ENCODE results near the gene TGFBR2.

TGFBR2 gene

DNA sequence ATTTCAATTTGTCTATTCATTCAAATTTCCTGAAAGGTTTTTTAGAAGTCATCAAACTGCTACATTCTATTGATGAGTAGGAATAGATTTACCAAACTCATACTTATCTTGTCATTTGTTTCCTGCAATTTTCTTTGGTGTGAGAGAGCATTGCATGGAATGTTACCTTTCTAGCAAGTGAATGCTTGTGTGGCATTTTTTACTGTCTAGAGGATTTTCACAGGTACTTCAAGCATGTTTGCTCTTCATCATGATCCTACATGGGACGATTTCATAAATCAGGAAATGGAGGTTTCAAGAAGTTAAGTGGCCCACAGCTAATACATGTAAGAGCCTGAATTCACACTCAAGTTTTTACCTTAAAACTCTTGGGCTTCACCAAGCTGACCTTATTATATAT is 26.1 kb downstream of the TGFBR2 start:
- Histone ChIP-seq H3K9ac (ENCODE audit: low read length) (no peak overlapping the region), H3K27ac (ENCODE audit: low read length) (no peak overlapping the region), H3K79me2 (ENCODE audit: low read length) (peaks cover 53% of the 10 kb centered on the region), H3K9me3 (ENCODE audit: insufficient read depth, low read length) (no peaks in the 10 kb centered on the region), H2AFZ (ENCODE audit: low read depth, low read length) (no peak overlapping the region), H3K36me3 (replicated peaks; ENCODE audit: low read depth, low read length) (peaks cover 15% of the 10 kb centered on the region), H3K27me3 (ENCODE audit: low read depth, low read length) (peaks cover 5% of the 10 kb centered on the region; the same call in 1 of the 2 replicates), H4K20me1 (ENCODE audit: insufficient read depth, low read length) (no peaks in the 10 kb centered on the region), H3K4me2 (ENCODE audit: low read length) (no peak overlapping the region), H3K4me1 (ENCODE audit: low read length) (peaks cover 95% of the 10 kb centered on the region), H3K4me3 (ENCODE audit: low read length) (no peak overlapping the region)
- TF ChIP-seq, protein P1, sequence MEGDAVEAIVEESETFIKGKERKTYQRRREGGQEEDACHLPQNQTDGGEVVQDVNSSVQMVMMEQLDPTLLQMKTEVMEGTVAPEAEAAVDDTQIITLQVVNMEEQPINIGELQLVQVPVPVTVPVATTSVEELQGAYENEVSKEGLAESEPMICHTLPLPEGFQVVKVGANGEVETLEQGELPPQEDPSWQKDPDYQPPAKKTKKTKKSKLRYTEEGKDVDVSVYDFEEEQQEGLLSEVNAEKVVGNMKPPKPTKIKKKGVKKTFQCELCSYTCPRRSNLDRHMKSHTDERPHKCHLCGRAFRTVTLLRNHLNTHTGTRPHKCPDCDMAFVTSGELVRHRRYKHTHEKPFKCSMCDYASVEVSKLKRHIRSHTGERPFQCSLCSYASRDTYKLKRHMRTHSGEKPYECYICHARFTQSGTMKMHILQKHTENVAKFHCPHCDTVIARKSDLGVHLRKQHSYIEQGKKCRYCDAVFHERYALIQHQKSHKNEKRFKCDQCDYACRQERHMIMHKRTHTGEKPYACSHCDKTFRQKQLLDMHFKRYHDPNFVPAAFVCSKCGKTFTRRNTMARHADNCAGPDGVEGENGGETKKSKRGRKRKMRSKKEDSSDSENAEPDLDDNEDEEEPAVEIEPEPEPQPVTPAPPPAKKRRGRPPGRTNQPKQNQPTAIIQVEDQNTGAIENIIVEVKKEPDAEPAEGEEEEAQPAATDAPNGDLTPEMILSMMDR (IDR thresholded peaks at IDR 0.05; ENCODE audit: low read depth, low read length), result no peak
- no peak for TF ChIP-seq EZH2phosphoT487 (IDR thresholded peaks at IDR 0.05; ENCODE audit: low read depth)

DNA sequence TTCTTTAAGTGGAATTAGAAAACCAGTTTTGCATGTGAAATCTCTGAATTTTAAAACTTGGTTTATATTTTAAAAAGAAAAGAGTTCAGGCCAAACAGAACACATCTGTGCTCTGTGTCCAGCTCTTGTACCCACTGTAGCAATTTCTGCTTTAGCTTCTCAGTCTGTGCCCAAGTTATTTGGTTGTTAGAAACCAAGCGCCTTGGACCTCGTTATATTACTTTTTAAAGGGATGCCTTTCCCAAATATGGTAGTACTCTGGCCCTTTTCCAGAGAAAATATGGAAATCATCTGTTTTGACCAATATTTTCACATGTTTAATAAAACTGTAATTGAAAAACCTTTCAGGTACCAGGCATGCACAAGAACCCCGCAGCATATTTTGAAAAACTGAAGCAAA is 27.3 kb downstream of the TGFBR2 start:
- H3K9me3 ChIP-seq (ENCODE audit: insufficient read depth, low read length), result no peaks in the 10 kb centered on the region
- peaks cover 5% of the 10 kb centered on the region; the same call in 1 of the 2 replicates for H3K27me3 ChIP-seq (ENCODE audit: low read depth, low read length)
- H4K20me1 ChIP-seq (ENCODE audit: insufficient read depth, low read length), result no peaks in the 10 kb centered on the region
- H3K27ac ChIP-seq (ENCODE audit: low read length), result no peak overlapping the region
- H3K4me3 ChIP-seq (ENCODE audit: low read length), result no peak overlapping the region
- H3K4me2 ChIP-seq (ENCODE audit: low read length), result 0 out of 2 replicates have a peak overlapping the region, but pooled peaks have one; percentile 52
- H2AFZ ChIP-seq (ENCODE audit: low read depth, low read length), result no peak overlapping the region
- H3K79me2 ChIP-seq (ENCODE audit: low read length), result peaks cover 63% of the 10 kb centered on the region
- no peak for TF ChIP-seq EZH2phosphoT487 (IDR thresholded peaks at IDR 0.05; ENCODE audit: low read depth)
- TF ChIP-seq, protein P1 (IDR thresholded peaks at IDR 0.05; ENCODE audit: low read depth, low read length), result no peak
- no peak overlapping the region for H3K9ac ChIP-seq (ENCODE audit: low read length)
- H3K36me3 ChIP-seq (replicated peaks; ENCODE audit: low read depth, low read length), result peaks cover 25% of the 10 kb centered on the region
- peaks cover 95% of the 10 kb centered on the region for H3K4me1 ChIP-seq (ENCODE audit: low read length)

GRCh38 chr3:30634761-30635735 is 28.6 kb downstream of the TGFBR2 start:
- no peaks in the 10 kb centered on the region for H3K9me3 ChIP-seq (ENCODE audit: insufficient read depth, low read length)
- H3K27me3 ChIP-seq (ENCODE audit: low read depth, low read length), result peaks cover 5% of the 10 kb centered on the region; the same call in 1 of the 2 replicates
- H2AFZ ChIP-seq (ENCODE audit: low read depth, low read length), result no peak overlapping the region
- H3K79me2 ChIP-seq (ENCODE audit: low read length), result peaks cover 60% of the 10 kb centered on the region
- no peak for TF ChIP-seq EZH2phosphoT487 (IDR thresholded peaks at IDR 0.05; ENCODE audit: low read depth)
- TF ChIP-seq, protein P1 (IDR thresholded peaks at IDR 0.05; ENCODE audit: low read depth, low read length), result no peak
- no peak overlapping the region for H3K4me3 ChIP-seq (ENCODE audit: low read length)
- H3K36me3 ChIP-seq (replicated peaks; ENCODE audit: low read depth, low read length), result peaks cover 25% of the 10 kb centered on the region
- H4K20me1 ChIP-seq (ENCODE audit: insufficient read depth, low read length), result no peaks in the 10 kb centered on the region
- H3K27ac ChIP-seq (ENCODE audit: low read length), result peak overlapping the region; percentile 57
- H3K4me1 ChIP-seq (ENCODE audit: low read length), result peaks cover 93% of the 10 kb centered on the region
- H3K9ac ChIP-seq (ENCODE audit: low read length), result 0 out of 2 replicates have a peak overlapping the region, but pooled peaks have one; percentile 25
- H3K4me2 ChIP-seq (ENCODE audit: low read length), result peak overlapping the region; percentile 52
